Caco-2 (cell line): ENCODE results near the gene NPHP4. TPM values are rescaled to one million over a fixed set of nuclear protein-coding genes. Genes with fewer than 3 reads are reported as not detected.

ENCODE experiments used
- BruUV-seq: library from RNA; stranded (reverse); fragments of 400-500 nt; replicated peaks from 2 replicates; lab custom pipeline; 2021; lab: Mats Ljungman, UMichigan
- CTCF ChIA-PET: fragments of 300-600 bp; sonication (Branson Sonifier 250); formaldehyde crosslinking; loops from one replicate; lab custom pipeline; 2022; ENCODE audit warnings: antibody characterized with exemption; lab: Charles Lee
- POLR2A ChIA-PET: fragments of 300-600 bp; sonication (Branson Sonifier 250); formaldehyde crosslinking; loops from one replicate; lab custom pipeline; 2022; ENCODE audit warnings: antibody characterized with exemption; lab: Charles Lee
- DNase-seq, 2 experiments: peaks; one replicate each; pipeline versions ENCODE4 v3.0.0 to v3.0.0-alpha.2; 2020 to 2022
- H3K27me3 ChIP-seq: replicated peaks from 2 replicates; pipeline ENCODE4 v1.6.0; 2011; ENCODE audit warnings: low read length; ENCODE audit not compliant: control insufficient read depth, insufficient read depth
- H3K36me3 ChIP-seq: 2 replicates; pipeline ENCODE4 v1.5.1; 2011; ENCODE audit warnings: low read length; ENCODE audit not compliant: control insufficient read depth, insufficient read depth
- H3K4me1 ChIP-seq: fragments of 250-450 bp; sonication (Bioruptor Pico); 2 replicates; pipeline ENCODE4 v1.5.1; 2020; ENCODE audit warnings: mild to moderate bottlenecking
- H3K4me3 ChIP-seq: 2 replicates; pipeline ENCODE4 v1.5.1; 2011; ENCODE audit warnings: low read depth, mild to moderate bottlenecking, control low read depth, low read length
- H3K9me3 ChIP-seq: fragments of 250-450 bp; sonication (Bioruptor Pico); 2 replicates; pipeline ENCODE4 v1.5.1; 2020; ENCODE audit warnings: mild to moderate bottlenecking, moderate library complexity
- H3K27ac Mint-ChIP-seq: one replicate; pipeline ENCODE4 v1.8.0; 2022; ENCODE audit warnings: mixed read lengths; ENCODE audit not compliant: unreplicated experiment
- H3K27me3 Mint-ChIP-seq: one replicate; pipeline ENCODE4 v1.8.0; 2022; ENCODE audit warnings: mixed read lengths; ENCODE audit not compliant: insufficient read depth, unreplicated experiment
- H3K36me3 Mint-ChIP-seq: one replicate; pipeline ENCODE4 v1.8.0; 2022; ENCODE audit warnings: mild to moderate bottlenecking, mixed read lengths; ENCODE audit not compliant: insufficient read depth, unreplicated experiment
- H3K4me1 Mint-ChIP-seq: one replicate; pipeline ENCODE4 v1.8.0; 2022; ENCODE audit warnings: low read depth, mixed read lengths; ENCODE audit not compliant: unreplicated experiment
- H3K4me3 Mint-ChIP-seq: one replicate; pipeline ENCODE4 v1.8.0; 2022; ENCODE audit warnings: mild to moderate bottlenecking, moderate library complexity, mixed read lengths; ENCODE audit not compliant: unreplicated experiment
- H3K9me3 Mint-ChIP-seq: one replicate; pipeline ENCODE4 v1.8.0; 2022; ENCODE audit warnings: mixed read lengths; ENCODE audit not compliant: unreplicated experiment
- CTCF ChIP-seq, 2 experiments: fragments of 200-600 bp in 1 of 2; IDR thresholded peaks; 1 replicate in 1 of 2; 2 replicates in 1 of 2; pipeline versions ENCODE4 v1.5.1 to v1.8.0; 2011 to 2022; ENCODE audit warnings: antibody characterized with exemption in 1 of 2, control low read depth in 1 of 2, inconsistent platforms in 1 of 2, low read depth in 1 of 2, low read length in 1 of 2, mild to moderate bottlenecking in 1 of 2, moderate library complexity in 1 of 2; ENCODE audit not compliant: insufficient read depth in 1 of 2, severe bottlenecking in 1 of 2, unreplicated experiment in 1 of 2
- intact Hi-C: fragments of 100-400 bp; cut with micrococcal nuclease; formaldehyde crosslinking; loops from one replicate; pipeline ENCODE4 v1.10.0; 2022; ENCODE audit not compliant: unreplicated experiment
- total RNA-seq: library from RNA; stranded (reverse); gene quantifications from 2 replicates; pipeline ENCODE4 v1.2.3, GENCODE V29; 2022

The NPHP4 gene
- total RNA-seq, 1 experiment from 2014 or later: 12.3 TPM

DNA sequence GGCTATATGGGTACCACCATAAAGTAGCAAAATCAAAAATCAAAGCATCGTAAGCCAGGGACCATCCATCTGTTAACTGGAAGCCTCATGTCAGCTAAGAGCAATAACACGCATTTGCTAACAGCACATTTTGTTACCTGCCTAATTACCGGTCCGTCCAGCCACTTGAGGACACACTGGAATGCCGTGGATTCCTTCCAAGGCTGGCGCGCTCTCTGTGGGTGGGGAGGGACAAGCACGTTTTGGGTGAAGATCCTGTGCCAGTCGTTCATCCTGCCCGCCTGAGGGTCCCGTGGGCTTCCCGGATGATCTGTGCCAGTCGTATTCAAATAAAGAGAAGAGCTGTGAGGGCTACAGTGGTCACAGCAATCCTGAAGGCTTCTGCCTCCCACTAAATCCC, 6.2 kb downstream of the NPHP4 start:
- no peak for TF ChIP-seq CTCF (IDR thresholded peaks at IDR 0.05; ENCODE audit: insufficient read depth in 1 of 2, low read depth in 1 of 2, low read length in 1 of 2, severe bottlenecking in 1 of 2, unreplicated experiment in 1 of 2)
- Mint-ChIP-seq H3K4me3 (no peak overlapping the region), H3K27me3 (no peaks in the 10 kb centered on the region), H3K9me3 (no peaks in the 10 kb centered on the region), H3K4me1 (no peaks in the 10 kb centered on the region), H3K36me3 (no peaks in the 10 kb centered on the region), H3K27ac (no peak overlapping the region)
- H3K9me3 ChIP-seq: no peaks in the 10 kb centered on the region
- H3K4me1 ChIP-seq: no peaks in the 10 kb centered on the region
- H3K36me3 ChIP-seq: no peaks in the 10 kb centered on the region
- intact Hi-C loops: no loop called here
- ChIA-PET POLR2A (no interaction called here), CTCF (no interaction called here)
- H3K27me3 ChIP-seq: no peaks in the 10 kb centered on the region
- DNase-seq: no peak
- H3K4me3 ChIP-seq: no peak overlapping the region
- no TSS peak for BruUV-seq

GRCh38 chr1:5985250-5985649, 7.0 kb downstream of the NPHP4 start:
- ChIA-PET POLR2A (no interaction called here), CTCF (no interaction called here)
- no TSS peak for BruUV-seq

GRCh38 chr1:5983361-5984103, 8.7 kb downstream of the NPHP4 start:
- CTCF ChIA-PET: no interaction called here
- Histone ChIP-seq H3K27me3 (no peaks in the 10 kb centered on the region), H3K4me3 (no peak overlapping the region), H3K9me3 (no peaks in the 10 kb centered on the region), H3K4me1 (no peaks in the 10 kb centered on the region), H3K36me3 (no peaks in the 10 kb centered on the region)
- no peak for DNase-seq
- H3K9me3 Mint-ChIP-seq: no peaks in the 10 kb centered on the region
- no peak overlapping the region for H3K4me3 Mint-ChIP-seq
- TF ChIP-seq CTCF (IDR thresholded peaks at IDR 0.05; ENCODE audit: insufficient read depth in 1 of 2, low read depth in 1 of 2, low read length in 1 of 2, severe bottlenecking in 1 of 2, unreplicated experiment in 1 of 2): no peak
- H3K4me1 Mint-ChIP-seq: no peaks in the 10 kb centered on the region
- no peak overlapping the region for H3K27ac Mint-ChIP-seq
- no TSS peak for BruUV-seq
- no peaks in the 10 kb centered on the region for H3K27me3 Mint-ChIP-seq
- H3K36me3 Mint-ChIP-seq: no peaks in the 10 kb centered on the region
- intact Hi-C loops: no loop called here
- POLR2A ChIA-PET: no interaction called here

More at GRCh38 chr1:5985250-5985649, 7.0 kb downstream of the NPHP4 start:
- Histone ChIP-seq H3K27me3 (no peaks in the 10 kb centered on the region), H3K4me3 (no peak overlapping the region), H3K36me3 (no peaks in the 10 kb centered on the region), H3K9me3 (no peaks in the 10 kb centered on the region), H3K4me1 (no peaks in the 10 kb centered on the region)
- no peaks in the 10 kb centered on the region for H3K9me3 Mint-ChIP-seq
- DNase-seq: no peak
- H3K27ac Mint-ChIP-seq: no peak overlapping the region
- no peaks in the 10 kb centered on the region for H3K36me3 Mint-ChIP-seq
- TF ChIP-seq CTCF (IDR thresholded peaks at IDR 0.05; ENCODE audit: insufficient read depth in 1 of 2, low read depth in 1 of 2, low read length in 1 of 2, severe bottlenecking in 1 of 2, unreplicated experiment in 1 of 2): no peak
- no peaks in the 10 kb centered on the region for H3K4me1 Mint-ChIP-seq
- intact Hi-C loops: no loop called here
- no peak overlapping the region for H3K4me3 Mint-ChIP-seq
- H3K27me3 Mint-ChIP-seq: no peaks in the 10 kb centered on the region
